ENCODE data around the gene FBXO22.
A peak's percentile ranks its signal among the peaks of the same experiment; 100 is the strongest.
"Not testable (repeated sequence)": the region's sequence is repeated elsewhere in the genome, so short reads cannot be mapped to it uniquely, and the experiment has no call there.

FBXO22 gene

GRCh38 chr15:75903331-75904239, at the start of gene FBXO22:
Gene FBXO22, plus strand, starts transcription at chr15:75903878. Its CDS starts 86 bp downstream, at chr15:75903964.
- FAIRE-seq = peak; percentile 19

- FAIRE-seq = no peak
Observed at GRCh38 chr15:75857886-75858285, 45.8 kb upstream of the FBXO22 start.

- FAIRE-seq = no peak
Observed at GRCh38 chr15:75861750-75862402, 41.8 kb upstream of the FBXO22 start.

GRCh38 chr15:75862796-75863195, 40.9 kb upstream of the FBXO22 start:
- no peak for FAIRE-seq

GRCh38 chr15:75864213-75865059, 39.2 kb upstream of the FBXO22 start:
- no peak for FAIRE-seq

- FAIRE-seq = not testable (repeated sequence)
Observed at GRCh38 chr15:75866045-75866444, 37.6 kb upstream of the FBXO22 start.

- no peak for FAIRE-seq
Observed at GRCh38 chr15:75866916-75867315, 36.8 kb upstream of the FBXO22 start.

- no peak for FAIRE-seq
Observed at GRCh38 chr15:75867449-75867848, 36.2 kb upstream of the FBXO22 start.

- no peak for FAIRE-seq
Observed at GRCh38 chr15:75868019-75868418, 35.7 kb upstream of the FBXO22 start.

- no peak for FAIRE-seq
Observed at GRCh38 chr15:75869446-75869845, 34.2 kb upstream of the FBXO22 start.

- not testable (repeated sequence) for FAIRE-seq
Observed at GRCh38 chr15:75871589-75871988, 32.1 kb upstream of the FBXO22 start.

- no peak for FAIRE-seq
Observed at GRCh38 chr15:75872403-75872990, 31.2 kb upstream of the FBXO22 start.

- FAIRE-seq = no peak
Observed at GRCh38 chr15:75884041-75884440, 19.6 kb upstream of the FBXO22 start.

GRCh38 chr15:75887178-75887577, 16.5 kb upstream of the FBXO22 start:
- FAIRE-seq = no peak

GRCh38 chr15:75891895-75892294, 11.8 kb upstream of the FBXO22 start:
- no peak for FAIRE-seq

- FAIRE-seq = no peak
Observed at GRCh38 chr15:75895731-75896130, 7.9 kb upstream of the FBXO22 start.

- no peak for FAIRE-seq
Observed at GRCh38 chr15:75900577-75900976, 3.1 kb upstream of the FBXO22 start.

GRCh38 chr15:75902129-75902557, 1.5 kb upstream of the FBXO22 start:
- FAIRE-seq = no peak

GRCh38 chr15:75905231-75905630, 1.6 kb downstream of the FBXO22 start:
- FAIRE-seq = no peak

- FAIRE-seq = not testable (repeated sequence)
Observed at GRCh38 chr15:75910355-75910754, 6.7 kb downstream of the FBXO22 start.

GRCh38 chr15:75916978-75917377, 13.3 kb downstream of the FBXO22 start:
- FAIRE-seq = no peak

- FAIRE-seq = no peak
Observed at GRCh38 chr15:75918135-75918534, 14.5 kb downstream of the FBXO22 start.

GRCh38 chr15:75920079-75920478, 16.4 kb downstream of the FBXO22 start:
- FAIRE-seq = no peak
